Fibroblast of gingiva (primary cell): Measurements from ENCODE around the gene FNDC11.
A peak's percentile ranks its signal among the peaks of the same experiment; 100 is the strongest.

Source experiments
- DNase-seq: peaks from one replicate; pipeline ENCODE4 v3.0.0-alpha.2; 2011; ENCODE audit warnings: low read depth

The FNDC11 gene

DNA sequence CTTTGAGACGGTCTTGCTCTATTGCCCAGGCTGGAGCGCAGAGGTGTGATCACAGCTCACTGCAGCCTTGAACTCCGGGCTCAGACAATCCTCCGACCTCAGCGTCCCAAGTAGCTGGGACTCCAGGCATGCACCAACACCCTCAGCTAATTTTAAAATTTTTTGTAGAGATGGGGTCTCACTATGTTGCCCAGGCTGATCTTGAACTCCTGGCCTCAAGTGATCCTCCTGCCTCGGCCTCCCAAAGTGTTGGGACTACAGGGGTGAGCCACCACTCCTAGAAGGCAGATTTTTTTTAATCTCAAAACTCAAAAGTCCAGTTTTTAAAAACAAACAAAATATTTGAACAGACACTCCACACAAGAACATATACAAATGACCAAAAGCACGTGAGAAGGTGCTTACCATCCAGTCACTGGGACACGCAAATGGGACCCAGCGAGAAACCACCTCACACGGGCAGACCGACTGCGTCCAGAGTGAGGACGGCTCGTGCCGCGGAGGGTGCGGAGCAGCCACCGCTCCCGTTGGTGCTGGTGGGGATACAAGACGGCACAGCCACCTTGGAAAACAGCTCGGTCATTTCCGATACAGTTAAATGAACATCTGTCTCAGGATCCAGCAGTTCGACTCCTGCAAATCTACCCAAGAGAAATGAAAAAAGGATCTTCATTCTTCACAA, 28.6 kb downstream of the FNDC11 start:
- no peak for DNase-seq

- no peak for DNase-seq
These were observed 31.9 kb downstream of the FNDC11 start for GRCh38 chr20:63585616-63586565.

DNA sequence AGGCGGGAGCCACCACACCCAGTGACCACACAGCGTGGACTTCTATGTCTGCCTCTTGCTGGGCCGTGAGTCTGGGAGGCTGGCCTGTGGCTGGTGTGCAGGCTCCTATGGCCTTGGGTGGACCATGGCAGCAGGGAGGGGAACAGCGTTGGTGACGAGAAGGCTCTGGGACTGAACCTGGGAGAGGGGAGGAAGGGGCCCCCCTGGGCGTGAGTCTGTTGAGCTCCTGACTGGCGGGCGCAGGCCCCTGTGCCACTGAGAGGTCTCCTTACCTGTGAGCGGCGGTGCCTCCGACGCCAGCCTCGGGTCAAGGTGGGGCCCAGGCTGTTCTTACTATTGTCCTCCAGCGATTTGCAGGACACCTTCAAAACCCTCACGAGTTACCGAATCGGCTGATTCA, 32.8 kb downstream of the FNDC11 start:
- DNase-seq, result no peak

DNA sequence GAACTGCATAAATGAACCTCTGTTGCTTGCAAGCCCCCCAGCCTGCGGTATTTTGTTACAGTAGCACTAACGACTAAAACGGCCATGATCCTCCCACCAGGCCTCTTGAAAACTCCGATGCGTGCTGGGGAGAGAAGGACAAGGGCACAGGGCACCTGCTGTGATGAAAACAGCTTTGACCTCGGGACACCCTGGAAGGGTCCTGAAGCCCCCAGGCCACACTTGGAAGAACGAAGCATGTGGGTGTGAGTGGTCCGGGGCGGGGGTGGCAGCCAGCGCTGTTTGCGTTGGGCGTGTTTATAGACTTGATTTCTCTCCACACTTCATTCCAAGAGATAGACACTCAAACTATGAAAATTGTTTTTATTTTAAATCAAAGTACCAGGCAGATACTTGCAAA, 33.3 kb downstream of the FNDC11 start:
- DNase-seq, result no peak

DNA sequence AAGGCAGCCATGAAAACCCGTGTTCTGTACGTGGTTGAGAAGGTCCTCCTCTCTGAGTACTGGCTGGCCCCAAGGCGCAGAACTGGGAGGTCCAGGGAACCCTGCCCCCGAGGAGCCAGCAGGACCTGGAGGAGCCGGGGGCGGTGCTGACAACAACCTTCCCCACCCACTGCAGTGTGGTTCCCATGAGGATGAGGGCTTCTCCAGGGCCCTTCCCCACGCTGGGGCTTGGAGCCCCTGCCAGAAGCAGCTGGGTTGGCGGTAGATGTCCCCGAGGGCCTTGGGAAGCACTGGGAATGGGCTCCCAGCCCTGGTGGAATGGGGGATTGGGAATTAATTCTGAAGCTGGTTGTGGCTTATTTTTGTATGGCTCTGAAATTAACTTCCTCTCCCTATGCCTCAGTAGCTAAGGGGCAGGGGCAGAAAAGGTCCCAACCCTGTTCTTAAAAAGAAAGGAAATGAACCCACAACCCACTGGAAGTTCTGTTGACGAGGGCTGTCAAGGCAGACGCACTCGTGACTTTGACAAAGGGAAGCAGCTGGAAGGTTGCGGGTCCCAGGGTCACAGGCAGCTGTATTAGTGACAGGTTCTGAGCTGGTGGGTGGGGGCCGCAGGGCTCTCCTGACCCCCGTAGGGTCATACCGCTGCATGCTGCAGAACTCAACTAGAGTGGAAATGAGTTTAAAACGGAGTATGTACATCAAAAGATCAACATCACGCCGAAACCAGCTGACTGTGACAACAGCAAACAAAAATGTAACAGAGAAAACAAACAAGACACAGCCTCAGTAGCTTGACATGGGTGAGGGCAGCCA, 34.0 kb downstream of the FNDC11 start:
- no peak for DNase-seq

DNA sequence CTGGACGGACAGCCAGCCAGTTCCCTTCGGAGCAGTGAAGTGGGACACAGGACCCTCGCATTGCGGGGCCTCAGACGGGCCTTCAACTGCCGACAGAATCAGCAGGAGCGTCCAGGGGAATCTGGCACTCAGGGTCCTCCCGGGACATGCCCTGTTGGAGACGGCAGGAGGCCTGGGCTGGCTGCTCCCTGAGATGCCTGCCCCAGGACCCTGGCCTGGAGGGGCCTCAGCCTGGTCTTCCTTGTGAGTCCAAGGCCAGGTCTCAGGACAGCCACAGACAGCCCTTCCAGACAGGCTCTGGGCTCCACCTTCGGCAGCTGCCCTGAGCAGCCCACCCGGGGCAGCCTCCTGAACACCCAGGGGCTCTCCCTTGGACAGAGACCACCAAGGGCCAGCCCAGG, 34.7 kb downstream of the FNDC11 start:
- no peak for DNase-seq

DNA sequence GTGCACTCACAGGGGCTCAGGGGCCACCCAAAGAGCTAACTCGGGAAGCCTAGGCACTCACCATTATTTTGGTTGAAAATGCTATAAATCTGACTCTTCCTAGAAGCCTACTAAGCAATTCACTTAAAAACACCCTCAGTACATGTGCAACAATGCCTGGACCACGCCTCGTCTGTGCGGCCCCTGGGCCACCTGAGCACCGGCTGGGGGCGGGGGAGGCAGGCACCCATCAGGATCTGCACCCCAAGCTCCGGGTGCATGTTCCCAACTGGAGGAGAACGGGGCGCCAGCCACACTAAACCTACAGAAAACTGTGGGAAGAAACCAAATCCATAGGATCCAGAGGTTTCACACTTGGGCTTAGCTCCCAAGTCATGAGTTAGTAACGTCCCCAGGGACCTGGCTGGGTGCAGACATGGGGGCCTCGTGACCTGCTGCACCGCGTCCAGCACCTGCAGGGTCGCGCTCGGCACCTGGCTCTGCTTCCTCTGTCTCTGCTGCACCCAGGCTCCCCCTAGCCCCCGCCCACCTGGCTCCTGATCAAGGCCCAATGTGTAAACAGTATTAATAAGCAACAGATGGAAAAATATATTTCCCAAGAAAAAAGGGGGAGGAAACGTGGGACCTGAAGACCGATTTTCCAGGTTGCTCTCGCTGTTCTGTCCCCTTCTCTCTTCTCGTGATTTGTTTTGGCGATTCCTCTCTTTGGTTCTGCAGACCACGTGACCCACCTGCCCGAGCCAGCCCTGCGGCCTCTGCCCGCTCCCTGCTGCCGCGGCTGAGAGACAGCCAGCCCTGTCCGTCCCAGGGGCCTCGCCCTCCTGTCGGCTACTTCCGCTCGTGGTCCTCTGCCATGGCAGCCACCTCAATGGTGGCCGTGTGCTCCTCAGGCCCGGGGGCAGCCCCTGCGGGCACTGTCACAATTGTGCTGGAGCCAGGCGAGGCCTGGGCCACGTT, 35.6 kb downstream of the FNDC11 start:
- no peak for DNase-seq

DNA sequence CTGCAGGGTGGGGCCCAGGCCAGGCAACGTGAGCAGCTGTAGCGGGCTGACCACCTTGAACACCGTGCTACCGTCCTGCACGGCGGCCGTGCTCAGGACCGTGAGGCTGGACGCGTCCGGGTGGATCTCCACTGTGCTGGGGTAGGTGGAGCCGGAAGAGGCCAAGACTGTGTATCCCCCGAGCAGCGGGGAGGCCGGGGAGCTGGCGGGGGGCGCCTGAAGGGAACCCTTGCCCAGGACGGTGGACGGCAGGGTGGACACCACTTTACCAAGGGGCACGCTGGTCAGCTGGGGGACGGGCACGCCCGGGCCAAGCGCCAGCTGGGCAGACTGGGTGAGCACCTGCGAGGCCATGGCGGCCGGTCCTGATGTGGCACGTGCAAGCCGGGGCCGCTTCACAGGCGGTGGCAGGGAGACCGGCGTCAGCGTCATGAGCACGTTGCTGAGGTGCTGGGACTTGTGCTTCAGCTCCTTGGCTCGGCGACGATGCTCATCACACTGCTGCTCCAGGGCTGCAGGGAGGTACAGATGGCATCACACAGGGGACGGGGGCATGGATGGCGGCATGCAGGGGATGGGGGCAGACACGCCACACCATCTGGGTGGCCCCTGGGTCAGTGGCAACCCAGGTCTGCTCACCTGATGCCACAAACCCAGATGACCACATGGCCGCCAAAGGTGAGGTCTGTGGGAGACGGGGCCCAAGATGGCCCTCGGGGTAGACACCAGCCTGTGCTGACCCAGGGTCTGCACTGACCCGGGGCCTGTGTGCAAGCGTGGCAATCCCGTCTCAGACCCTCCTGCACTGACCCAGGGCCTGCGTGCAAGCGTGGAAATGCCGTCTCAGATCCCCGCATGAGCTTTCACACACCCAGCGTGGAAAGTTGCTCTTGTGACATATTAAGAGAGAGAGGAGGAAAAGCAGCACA, 36.5 kb downstream of the FNDC11 start:
- DNase-seq, result no peak

- no peak for DNase-seq
These were observed 37.2 kb downstream of the FNDC11 start for GRCh38 chr20:63591147-63591533.

DNA sequence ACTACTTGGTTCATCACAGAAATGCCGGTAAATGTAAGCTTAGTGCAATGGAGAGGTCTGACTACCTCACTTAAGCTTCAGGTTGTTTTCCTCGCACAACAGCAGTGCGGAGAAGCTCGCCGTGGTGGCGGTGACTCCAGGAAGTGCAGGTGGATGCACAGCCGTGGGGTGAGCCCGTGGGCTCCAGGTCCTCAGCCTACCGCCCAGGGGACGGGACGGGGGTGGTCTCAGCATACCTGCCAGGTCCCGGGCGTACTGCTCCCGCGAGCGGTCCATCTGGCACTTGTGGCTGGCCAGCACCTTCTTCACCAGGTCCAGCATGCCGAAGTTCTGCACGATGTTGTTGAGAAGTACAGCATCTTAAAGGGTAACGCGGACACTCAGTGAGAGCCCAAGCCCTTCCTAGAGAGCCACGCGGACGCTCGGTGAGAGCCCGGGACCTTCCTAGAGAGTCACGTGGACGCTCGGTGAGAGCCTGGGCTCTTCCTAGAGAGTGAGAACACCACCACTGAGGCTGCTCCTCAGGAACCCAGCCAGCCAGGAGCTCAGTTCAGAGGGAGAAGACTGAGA, 37.9 kb downstream of the FNDC11 start:
- DNase-seq, result no peak

DNA sequence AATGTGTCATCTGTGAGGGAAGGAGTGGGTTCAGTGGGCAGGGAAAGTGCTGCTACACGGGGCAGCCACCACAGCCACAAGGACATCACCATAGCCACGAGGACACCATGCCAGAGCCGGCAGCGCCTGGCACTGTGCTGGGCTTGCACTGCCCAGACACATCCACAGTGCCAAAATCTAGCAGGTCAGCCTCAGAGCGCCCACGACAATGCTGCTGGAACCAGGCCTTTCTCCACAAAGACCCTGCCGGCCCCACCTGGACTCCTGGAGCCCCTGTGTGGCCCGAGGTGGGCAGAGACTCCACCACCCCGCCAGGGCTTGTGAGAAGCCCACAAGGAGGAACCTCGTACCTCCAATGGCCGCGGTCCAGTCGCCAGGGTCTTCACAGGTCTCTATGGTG, 38.7 kb downstream of the FNDC11 start:
- DNase-seq, result no peak

DNA sequence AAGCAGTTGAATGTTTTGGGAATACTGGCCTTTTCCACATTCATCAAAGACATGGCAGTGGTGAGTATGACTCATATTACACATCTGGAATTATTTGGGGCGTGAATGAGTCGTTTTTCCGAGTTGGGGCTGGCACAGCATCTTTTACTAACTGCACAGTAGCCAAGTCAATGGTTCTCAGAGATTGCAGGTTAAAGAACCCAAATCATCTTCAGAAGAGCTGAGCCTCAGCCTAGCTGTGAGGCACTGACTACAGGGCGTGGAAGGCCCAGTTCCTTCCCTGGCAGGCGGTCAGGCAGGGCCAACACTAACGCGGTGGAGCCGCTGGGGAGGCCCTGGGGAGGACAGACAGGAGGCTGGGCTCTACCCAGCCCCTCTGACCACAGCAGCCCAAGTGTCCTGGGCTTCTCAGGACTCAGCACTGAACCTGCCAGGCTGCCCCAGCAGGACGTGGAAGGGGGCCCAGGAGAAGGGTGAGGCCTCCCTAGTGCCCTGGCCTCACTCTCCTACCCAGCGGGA, 40.1 kb downstream of the FNDC11 start:
- DNase-seq, result peak; percentile 84

DNA sequence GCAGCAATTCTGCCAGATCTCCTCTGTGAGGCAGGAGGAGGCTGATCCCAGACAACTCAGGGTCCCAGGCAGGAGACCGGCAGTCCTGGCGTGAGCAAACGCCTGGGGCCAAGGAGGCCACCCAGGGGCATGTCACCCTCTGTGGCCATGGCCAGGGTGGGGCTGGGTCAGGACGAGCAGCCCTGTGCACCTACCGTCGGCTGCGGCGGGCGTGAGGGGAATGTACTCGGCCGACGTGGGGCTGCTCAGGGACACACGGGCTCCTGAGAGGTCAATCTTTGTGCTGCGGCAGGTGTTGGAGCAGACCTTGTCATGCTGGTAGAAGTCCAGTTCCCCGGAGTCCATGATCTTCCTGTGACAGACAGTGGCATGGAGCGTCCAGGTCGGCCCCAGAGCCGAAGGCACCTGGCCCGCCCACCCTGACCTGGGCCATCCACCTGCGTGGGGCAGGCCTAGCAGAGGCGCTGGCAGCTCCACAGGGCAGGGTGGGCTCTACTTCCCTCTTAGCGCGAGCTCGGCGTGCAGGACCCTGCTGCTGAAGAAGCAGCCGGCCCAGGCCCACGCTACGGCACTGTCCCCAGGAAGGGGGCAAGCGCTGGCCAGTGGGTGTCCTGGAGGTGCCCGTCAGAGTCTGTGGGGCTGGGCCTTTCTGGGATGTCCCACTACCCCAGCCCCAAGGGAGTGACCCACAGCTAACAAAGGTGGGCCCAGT, 41.6 kb downstream of the FNDC11 start:
- no peak for DNase-seq

GRCh38 chr20:63596423-63596822, 42.5 kb downstream of the FNDC11 start:
- DNase-seq, result no peak

DNA sequence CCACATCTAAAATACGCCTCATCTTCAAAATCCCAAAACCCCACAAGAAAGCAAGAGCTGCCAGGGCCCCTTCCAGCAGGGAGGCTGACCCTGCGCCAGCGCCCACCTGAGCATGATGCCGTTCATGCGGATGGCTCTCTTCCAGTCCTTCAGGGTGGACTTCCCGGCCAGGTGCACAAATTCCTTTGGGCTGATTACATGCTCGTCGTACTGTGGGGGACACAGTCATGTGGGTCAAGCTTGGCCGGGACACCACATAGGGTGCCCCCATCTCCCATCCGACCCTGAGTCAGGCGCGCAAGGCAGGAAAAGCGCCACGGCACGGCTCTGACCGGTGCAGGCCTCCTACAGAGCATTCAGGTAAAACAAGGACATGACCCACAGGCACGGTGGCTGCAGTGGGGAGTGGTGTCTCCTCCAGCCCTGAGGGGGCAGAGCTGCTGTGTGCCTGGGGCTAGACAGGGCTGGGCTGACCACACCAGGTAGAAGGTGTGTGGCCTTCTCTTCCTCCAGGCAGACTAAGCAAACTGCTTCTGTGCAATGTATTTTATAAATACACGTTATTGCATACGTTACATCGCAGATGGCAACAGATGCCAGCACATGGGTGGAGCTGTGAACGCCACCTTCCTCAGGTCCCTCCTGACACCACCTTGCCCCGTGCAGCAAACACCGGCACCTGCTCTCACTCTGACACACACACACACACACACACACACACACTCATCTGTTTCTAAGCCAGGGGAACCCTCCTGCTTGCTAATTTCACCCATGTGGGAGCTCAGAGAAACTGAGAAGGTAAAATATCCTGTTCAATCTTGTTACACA, 43.9 kb downstream of the FNDC11 start:
- DNase-seq, result no peak

GRCh38 chr20:63598479-63599395, 44.8 kb downstream of the FNDC11 start:
- DNase-seq, result no peak
